HepG2 (cell line): ENCODE measurements around the gene ALX4. TPM values are rescaled to one million over a fixed set of nuclear protein-coding genes. Genes with fewer than 3 reads are reported as not detected.

Experiments
- ATAC-seq: fragments of 200-7000 bp; cut with Tn5 transposase; 3 replicates; pipeline ENCODE4 v1.9.1; 2020; ENCODE audit warnings: mild to moderate bottlenecking, moderate library complexity
- BruUV-seq: library from RNA; stranded (reverse); fragments of 400-500 nt; replicated peaks from 2 replicates; lab custom pipeline; 2021; lab: Mats Ljungman, UMichigan
- CTCF ChIA-PET: fragments of 300-600 bp; formaldehyde crosslinking; extraction: SDS; loops from one replicate; lab custom pipeline; 2021; ENCODE audit warnings: low total read pairs, inconsistent platforms, low intra/inter-chr PET ratio; lab: Yijun Ruan, JAX
- POLR2A ChIA-PET: fragments of 350-600 bp; sonication (Branson Sonifier 250); formaldehyde crosslinking; loops from one replicate; lab custom pipeline; 2020; ENCODE audit warnings: antibody characterized with exemption, inconsistent platforms; lab: Yijun Ruan, JAX
- DNase-seq: peaks from one replicate; pipeline ENCODE4 v3.0.0-alpha.2; 2015; ENCODE audit warnings: low spot score
- FAIRE-seq: peaks from 3 replicates; lab custom pipeline; 2011; peaks lifted over from hg19 to GRCh38; lab: Jason Lieb, UNC
- H2AFZ ChIP-seq: one replicate; pipeline ENCODE4 v1.6.1; 2011; ENCODE audit warnings: low read length, inconsistent platforms
- H3K27ac ChIP-seq: fragments of 300-600 bp; 3 replicates; pipeline ENCODE4 v1.8.0; 2011; ENCODE audit warnings: mixed run types, mild to moderate bottlenecking, mixed read lengths, low read length, inconsistent platforms; ENCODE audit not compliant: insufficient read depth; ENCODE audit errors: extremely low read length
- H3K27me3 ChIP-seq, 2 experiments: fragments of 200-600 bp in 1 of 2; 2 replicates in 1 of 2; 3 replicates in 1 of 2; pipeline versions ENCODE4 v1.6.0 to v1.8.0; 2011; ENCODE audit warnings: low read length in 2 of 2, mild to moderate bottlenecking in 2 of 2, moderate library complexity in 2 of 2, inconsistent platforms in 1 of 2; ENCODE audit not compliant: insufficient read depth in 2 of 2, control insufficient read depth in 1 of 2
- H3K36me3 ChIP-seq, 2 experiments: fragments of 200-600 bp in 1 of 2; replicated peaks in 1 of 2; 2 replicates in 1 of 2; 3 replicates in 1 of 2; pipeline versions ENCODE4 v1.5.1 to v1.8.0; 2011; ENCODE audit warnings: low read length in 2 of 2, inconsistent platforms in 1 of 2; ENCODE audit not compliant: insufficient read depth in 2 of 2, control insufficient read depth in 1 of 2
- H3K4me1 ChIP-seq: 2 replicates; pipeline ENCODE4 v1.5.1; 2012; ENCODE audit warnings: low read length, inconsistent platforms; ENCODE audit not compliant: insufficient read depth
- H3K4me2 ChIP-seq: 2 replicates; pipeline ENCODE4 v1.6.0; 2011; ENCODE audit warnings: low read depth, low read length, inconsistent platforms
- H3K4me3 ChIP-seq, 3 experiments: fragments of 200-600 bp in 1 of 3; sonication (generic), shearing (Covaris generic) in 1 of 3; replicated peaks in 1 of 3; 2 replicates each; pipeline ENCODE4 v1.5.1; 2011 to 2016; ENCODE audit warnings: low read length in 3 of 3, inconsistent platforms in 2 of 3, low read depth in 2 of 3, mild to moderate bottlenecking in 2 of 3, control low read depth in 1 of 3, mixed read lengths in 1 of 3; ENCODE audit not compliant: insufficient read depth in 1 of 3
- H3K79me2 ChIP-seq: one replicate; pipeline ENCODE4 v1.6.1; 2011; ENCODE audit warnings: low read length, inconsistent platforms; ENCODE audit not compliant: insufficient read depth
- H3K9ac ChIP-seq: 2 replicates; pipeline ENCODE4 v1.6.0; 2011; ENCODE audit warnings: mild to moderate bottlenecking, low read depth, low read length, inconsistent platforms; ENCODE audit not compliant: insufficient read depth
- H3K9me3 ChIP-seq: 2 replicates; pipeline ENCODE4 v1.5.1; 2012; ENCODE audit warnings: mild to moderate bottlenecking, low read length
- H4K20me1 ChIP-seq: 2 replicates; pipeline ENCODE4 v1.6.0; 2011; ENCODE audit warnings: inconsistent platforms, mild to moderate bottlenecking, low read length, moderate library complexity; ENCODE audit not compliant: insufficient read depth
- HOXA5 ChIP-seq: sonication (generic); formaldehyde crosslinking; IDR thresholded peaks from 2 replicates; pipeline ENCODE4 v1.4.0; 2020; ENCODE audit warnings: missing genetic modification reagents
- NCOA5 ChIP-seq: sonication (generic); formaldehyde crosslinking; IDR thresholded peaks from 2 replicates; pipeline ENCODE4 v1.4.0; 2020; ENCODE audit warnings: missing genetic modification reagents
- PHF5A ChIP-seq: IDR thresholded peaks from one replicate; pipeline ENCODE4 v1.6.1; 2018; ENCODE audit warnings: low read depth, missing genetic modification reagents; ENCODE audit not compliant: unreplicated experiment
- PHF8 ChIP-seq: sonication (generic); formaldehyde crosslinking; IDR thresholded peaks from 2 replicates; pipeline ENCODE4 v1.5.0; 2020; ENCODE audit warnings: missing genetic modification reagents
- ZNF232 ChIP-seq: sonication (generic); formaldehyde crosslinking; IDR thresholded peaks from 2 replicates; pipeline ENCODE4 v1.4.0; 2020; ENCODE audit warnings: missing genetic modification reagents, borderline replicate concordance
- ZNF251 ChIP-seq: sonication (generic); formaldehyde crosslinking; IDR thresholded peaks from 2 replicates; pipeline ENCODE4 v1.9.0; 2021; ENCODE audit warnings: mild to moderate bottlenecking, missing genetic modification reagents
- ZNF460 ChIP-seq: sonication (generic); formaldehyde crosslinking; IDR thresholded peaks from 2 replicates; pipeline ENCODE4 v1.5.1; 2020; ENCODE audit warnings: missing genetic modification reagents, mild to moderate bottlenecking, borderline replicate concordance
- ZNF468 ChIP-seq: sonication (generic); formaldehyde crosslinking; IDR thresholded peaks from 2 replicates; pipeline ENCODE4 v1.8.0; 2022; ENCODE audit warnings: mild to moderate bottlenecking, moderate library complexity, missing genetic modification reagents
- ZNF577 ChIP-seq: sonication (generic); formaldehyde crosslinking; IDR thresholded peaks from 2 replicates; pipeline ENCODE4 v1.4.0; 2020; ENCODE audit warnings: mild to moderate bottlenecking, low read depth, missing genetic modification reagents, borderline replicate concordance
- WGBS: methylation state at CpG from one replicate; pipeline ENCODE4 v1.1.6; 2017; ENCODE audit warnings: low lambda C conversion rate; 5-methylcytosine and 5-hydroxymethylcytosine counted together
- in situ Hi-C: cut with HindIII; loops from 2 replicates; pipeline ENCODE4 v1.10.0; 2017; ENCODE audit warnings: low pct_unique_long_range_greater_than_20kb; ENCODE audit not compliant: extremely low pct_ligation_motif_present
- intact Hi-C: fragments of 100-400 bp; cut with micrococcal nuclease; formaldehyde crosslinking; loops from one replicate; pipeline ENCODE4 v1.10.0; 2022; ENCODE audit not compliant: unreplicated experiment
- polyA plus RNA-seq, 8 experiments: library from polyadenylated mRNA; depleted of rRNA in 3 of 8; stranded (reverse) in 7 of 8; unstranded in 1 of 8; fragments of >200 nt; fragmentation: Illumina TruSeq in 4 of 8; extraction: Trizol in 4 of 8; gene quantifications; 2 replicates each; pipeline versions ENCODE4 v1.2.1 to v1.2.3, GENCODE V29; 2011 to 2016; ENCODE audit warnings: low read depth in 4 of 8, missing spikeins in 1 of 8, mixed read lengths in 1 of 8; ENCODE audit not compliant: insufficient read depth in 1 of 8
- total RNA-seq, 5 experiments: library from RNA; depleted of rRNA; stranded (reverse); fragments of >200 nt; fragmentation: Illumina TruSeq; extraction: Trizol; gene quantifications; 2 replicates each; pipeline ENCODE4 v1.2.3, GENCODE V29; 2016; ENCODE audit warnings: low read depth in 1 of 5
- TF ChIP-seq, protein P1 (sequence below): sonication (generic); formaldehyde crosslinking; IDR thresholded peaks from 2 replicates; pipeline ENCODE4 v1.4.0; 2020; ENCODE audit warnings: missing genetic modification reagents
- TF ChIP-seq, protein P2 (sequence below): sonication (generic); formaldehyde crosslinking; IDR thresholded peaks from 2 replicates; pipeline ENCODE4 v1.4.0; 2020; ENCODE audit warnings: mild to moderate bottlenecking, missing genetic modification reagents, borderline replicate concordance
- TF ChIP-seq, protein P3 (sequence below): IDR thresholded peaks from 2 replicates; pipeline ENCODE4 v1.6.1; 2016; ENCODE audit warnings: missing compliant biosample characterization, missing genetic modification reagents, borderline replicate concordance
- TF ChIP-seq, protein P4 (sequence below): sonication (generic); formaldehyde crosslinking; IDR thresholded peaks from 2 replicates; pipeline ENCODE4 v1.5.0; 2020; ENCODE audit warnings: mild to moderate bottlenecking, missing genetic modification reagents, borderline replicate concordance

The ALX4 gene
- total and polyA plus RNA-seq, 2 of the 13 experiments (the other 11 are each of a cell fraction or from before 2014, with no cell fraction given), result not detected

DNA sequence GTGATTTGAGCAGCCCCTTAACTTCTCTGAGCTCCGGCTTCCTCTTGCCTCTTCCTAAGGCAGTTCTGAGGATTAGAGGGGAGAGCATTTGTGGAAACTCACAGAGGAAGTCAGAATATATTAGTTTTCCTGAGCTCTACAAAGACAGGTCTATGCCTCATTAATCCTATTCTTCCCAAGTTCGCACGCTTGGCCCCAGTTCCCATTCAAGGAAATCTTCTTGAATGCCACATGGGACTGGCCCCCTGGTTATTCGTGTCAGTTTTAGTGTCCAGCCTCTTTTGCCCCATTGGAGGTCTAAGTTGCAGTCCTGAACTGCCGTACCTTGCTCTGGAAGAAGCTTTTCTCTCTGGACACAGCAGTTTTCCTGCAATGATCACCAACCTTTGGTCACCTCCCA lies 37.6 kb upstream of the ALX4 start (continued):
- TF ChIP-seq PHF8 (CRISPR knock-in tag) (no peak), ZNF460 (CRISPR knock-in tag) (no peak)
- TF ChIP-seq, protein P1, sequence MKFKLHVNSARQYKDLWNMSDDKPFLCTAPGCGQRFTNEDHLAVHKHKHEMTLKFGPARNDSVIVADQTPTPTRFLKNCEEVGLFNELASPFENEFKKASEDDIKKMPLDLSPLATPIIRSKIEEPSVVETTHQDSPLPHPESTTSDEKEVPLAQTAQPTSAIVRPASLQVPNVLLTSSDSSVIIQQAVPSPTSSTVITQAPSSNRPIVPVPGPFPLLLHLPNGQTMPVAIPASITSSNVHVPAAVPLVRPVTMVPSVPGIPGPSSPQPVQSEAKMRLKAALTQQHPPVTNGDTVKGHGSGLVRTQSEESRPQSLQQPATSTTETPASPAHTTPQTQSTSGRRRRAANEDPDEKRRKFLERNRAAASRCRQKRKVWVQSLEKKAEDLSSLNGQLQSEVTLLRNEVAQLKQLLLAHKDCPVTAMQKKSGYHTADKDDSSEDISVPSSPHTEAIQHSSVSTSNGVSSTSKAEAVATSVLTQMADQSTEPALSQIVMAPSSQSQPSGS (CRISPR knock-in tag), result no peak
- TF ChIP-seq, all 625 proteins: peak for 0

DNA sequence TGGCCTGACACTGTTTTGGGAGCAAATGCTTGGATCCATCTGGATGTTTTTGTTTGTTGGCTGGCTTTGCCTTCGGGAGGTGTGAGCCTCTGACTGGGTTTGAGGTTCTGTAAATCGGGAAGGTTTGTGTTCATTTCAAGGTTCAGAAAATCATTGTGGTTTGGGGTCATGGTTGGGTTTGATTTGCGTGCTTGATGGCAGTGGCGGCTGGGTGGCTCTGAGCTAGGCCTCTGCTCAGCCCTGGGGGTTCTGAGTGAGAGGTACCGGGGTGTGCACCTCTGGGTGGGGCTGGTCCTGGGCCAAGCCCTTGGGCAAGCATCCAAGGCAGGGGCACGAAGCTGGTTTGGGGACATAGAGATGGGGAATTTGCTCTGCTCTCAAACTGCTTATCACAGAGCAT lies 37.0 kb upstream of the ALX4 start:
- FAIRE-seq (no peak), DNase-seq (no peak), ATAC-seq (no peak)
- intact Hi-C loops, result no loop called here
- Histone ChIP-seq H3K36me3 (no peaks in the 10 kb centered on the region), H3K4me2 (no peak overlapping the region), H3K9me3 (no peaks in the 10 kb centered on the region), H2AFZ (no peak overlapping the region), H4K20me1 (no peaks in the 10 kb centered on the region), H3K9ac (no peak overlapping the region), H3K4me1 (no peaks in the 10 kb centered on the region), H3K4me3 (no peak overlapping the region), H3K27ac (no peak overlapping the region), H3K79me2 (no peaks in the 10 kb centered on the region), H3K27me3 (peaks cover 0 to 19% of the 10 kb centered on the region in 2 experiments; a peak in 2 of 5 replicates)
- ChIA-PET CTCF (no interaction called here), POLR2A (no interaction called here)
- no TSS peak for BruUV-seq
- in situ Hi-C loops, result no loop called here
- 25% methylated on average over 6 of the region's 6 CpGs for WGBS
- no peak for TF ChIP-seq ZNF577 (CRISPR knock-in tag)
- TF ChIP-seq, protein P2, sequence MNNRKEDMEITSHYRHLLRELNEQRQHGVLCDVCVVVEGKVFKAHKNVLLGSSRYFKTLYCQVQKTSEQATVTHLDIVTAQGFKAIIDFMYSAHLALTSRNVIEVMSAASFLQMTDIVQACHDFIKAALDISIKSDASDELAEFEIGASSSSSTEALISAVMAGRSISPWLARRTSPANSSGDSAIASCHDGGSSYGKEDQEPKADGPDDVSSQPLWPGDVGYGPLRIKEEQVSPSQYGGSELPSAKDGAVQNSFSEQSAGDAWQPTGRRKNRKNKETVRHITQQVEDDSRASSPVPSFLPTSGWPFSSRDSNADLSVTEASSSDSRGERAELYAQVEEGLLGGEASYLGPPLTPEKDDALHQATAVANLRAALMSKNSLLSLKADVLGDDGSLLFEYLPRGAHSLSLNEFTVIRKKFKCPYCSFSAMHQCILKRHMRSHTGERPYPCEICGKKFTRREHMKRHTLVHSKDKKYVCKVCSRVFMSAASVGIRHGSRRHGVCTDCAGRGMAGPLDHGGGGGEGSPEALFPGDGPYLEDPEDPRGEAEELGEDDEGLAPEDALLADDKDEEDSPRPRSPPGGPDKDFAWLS, result no peak
- no peak for TF ChIP-seq PHF5A (CRISPR knock-in tag)
- TF ChIP-seq, protein P3, sequence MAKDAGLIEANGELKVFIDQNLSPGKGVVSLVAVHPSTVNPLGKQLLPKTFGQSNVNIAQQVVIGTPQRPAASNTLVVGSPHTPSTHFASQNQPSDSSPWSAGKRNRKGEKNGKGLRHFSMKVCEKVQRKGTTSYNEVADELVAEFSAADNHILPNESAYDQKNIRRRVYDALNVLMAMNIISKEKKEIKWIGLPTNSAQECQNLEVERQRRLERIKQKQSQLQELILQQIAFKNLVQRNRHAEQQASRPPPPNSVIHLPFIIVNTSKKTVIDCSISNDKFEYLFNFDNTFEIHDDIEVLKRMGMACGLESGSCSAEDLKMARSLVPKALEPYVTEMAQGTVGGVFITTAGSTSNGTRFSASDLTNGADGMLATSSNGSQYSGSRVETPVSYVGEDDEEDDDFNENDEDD, result no peak
- TF ChIP-seq, protein P4, sequence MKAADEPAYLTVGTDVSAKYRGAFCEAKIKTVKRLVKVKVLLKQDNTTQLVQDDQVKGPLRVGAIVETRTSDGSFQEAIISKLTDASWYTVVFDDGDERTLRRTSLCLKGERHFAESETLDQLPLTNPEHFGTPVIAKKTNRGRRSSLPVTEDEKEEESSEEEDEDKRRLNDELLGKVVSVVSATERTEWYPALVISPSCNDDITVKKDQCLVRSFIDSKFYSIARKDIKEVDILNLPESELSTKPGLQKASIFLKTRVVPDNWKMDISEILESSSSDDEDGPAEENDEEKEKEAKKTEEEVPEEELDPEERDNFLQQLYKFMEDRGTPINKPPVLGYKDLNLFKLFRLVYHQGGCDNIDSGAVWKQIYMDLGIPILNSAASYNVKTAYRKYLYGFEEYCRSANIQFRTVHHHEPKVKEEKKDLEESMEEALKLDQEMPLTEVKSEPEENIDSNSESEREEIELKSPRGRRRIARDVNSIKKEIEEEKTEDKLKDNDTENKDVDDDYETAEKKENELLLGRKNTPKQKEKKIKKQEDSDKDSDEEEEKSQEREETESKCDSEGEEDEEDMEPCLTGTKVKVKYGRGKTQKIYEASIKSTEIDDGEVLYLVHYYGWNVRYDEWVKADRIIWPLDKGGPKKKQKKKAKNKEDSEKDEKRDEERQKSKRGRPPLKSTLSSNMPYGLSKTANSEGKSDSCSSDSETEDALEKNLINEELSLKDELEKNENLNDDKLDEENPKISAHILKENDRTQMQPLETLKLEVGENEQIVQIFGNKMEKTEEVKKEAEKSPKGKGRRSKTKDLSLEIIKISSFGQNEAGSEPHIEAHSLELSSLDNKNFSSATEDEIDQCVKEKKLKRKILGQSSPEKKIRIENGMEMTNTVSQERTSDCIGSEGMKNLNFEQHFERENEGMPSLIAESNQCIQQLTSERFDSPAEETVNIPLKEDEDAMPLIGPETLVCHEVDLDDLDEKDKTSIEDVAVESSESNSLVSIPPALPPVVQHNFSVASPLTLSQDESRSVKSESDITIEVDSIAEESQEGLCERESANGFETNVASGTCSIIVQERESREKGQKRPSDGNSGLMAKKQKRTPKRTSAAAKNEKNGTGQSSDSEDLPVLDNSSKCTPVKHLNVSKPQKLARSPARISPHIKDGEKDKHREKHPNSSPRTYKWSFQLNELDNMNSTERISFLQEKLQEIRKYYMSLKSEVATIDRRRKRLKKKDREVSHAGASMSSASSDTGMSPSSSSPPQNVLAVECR (CRISPR knock-in tag), result no peak
- no peak for TF ChIP-seq HOXA5 (CRISPR knock-in tag)
- no peak for TF ChIP-seq NCOA5
- TF ChIP-seq ZNF232, result no peak
- no peak for TF ChIP-seq ZNF251 (CRISPR knock-in tag)
- no peak for TF ChIP-seq ZNF468 (CRISPR knock-in tag)
